Heart left ventricle (tissue), 16 donors: ENCODE results near the gene DAP. TPM values are rescaled to one million over a fixed set of nuclear protein-coding genes. Genes with fewer than 3 reads are reported as not detected.

Experiments used
- ATAC-seq, 4 donors: fragments of 200-7000 bp; cut with Tn5 transposase; one replicate each; pipeline ENCODE4 v1.9.1; 2020 to 2022; ENCODE audit warnings: moderate library complexity in 4 of 4, mild to moderate bottlenecking in 3 of 4, moderate number of reproducible peaks in 1 of 4
- DNase-seq, 5 donors: peaks; one replicate each; pipeline ENCODE4 v3.0.0-alpha.2; 2020
- H3K27ac ChIP-seq, 12 donors: fragments of 200-600 bp; sonication (generic) in 4 of 12; one replicate each; pipeline versions ENCODE4 v1.5.0 to v1.8.0; 2016 to 2022; ENCODE audit warnings: mild to moderate bottlenecking in 2 of 12
- H3K27me3 ChIP-seq, 9 donors: fragments of 200-600 bp; sonication (generic) in 2 of 9; one replicate each; pipeline versions ENCODE4 v1.5.1 to v1.8.0; 2016 to 2022; ENCODE audit warnings: mild to moderate bottlenecking in 3 of 9
- H3K36me3 ChIP-seq, 9 donors: fragments of 200-600 bp; sonication (generic) in 2 of 9; one replicate each; pipeline versions ENCODE4 v1.5.0 to v1.8.0; 2018 to 2022; ENCODE audit warnings: mild to moderate bottlenecking in 2 of 9
- H3K4me1 ChIP-seq, 12 donors: fragments of 200-600 bp; sonication (generic) in 4 of 12; one replicate each; pipeline versions ENCODE4 v1.5.0 to v1.8.0; 2016 to 2022; ENCODE audit warnings: mild to moderate bottlenecking in 3 of 12
- H3K4me3 ChIP-seq, 12 donors: fragments of 200-600 bp; sonication (generic) in 4 of 12; one replicate each; pipeline versions ENCODE4 v1.5.0 to v1.8.0; 2017 to 2022; ENCODE audit warnings: mild to moderate bottlenecking in 9 of 12, moderate library complexity in 4 of 12
- H3K9me3 ChIP-seq, 12 donors: fragments of 200-600 bp; sonication (generic) in 4 of 12; one replicate each; pipeline versions ENCODE4 v1.5.0 to v1.8.0; 2016 to 2022; ENCODE audit warnings: mild to moderate bottlenecking in 1 of 12
- CTCF ChIP-seq, 12 donors: fragments of 200-600 bp; sonication (generic) in 4 of 12; IDR thresholded peaks; one replicate each; pipeline versions ENCODE4 v1.5.0 to v1.8.0; 2018 to 2022; ENCODE audit warnings: antibody characterized with exemption in 12 of 12, mild to moderate bottlenecking in 5 of 12
- POLR2A ChIP-seq, 2 donors: fragments of 450-650 bp; IDR thresholded peaks; one replicate each; pipeline ENCODE4 v1.6.1; 2017; ENCODE audit warnings: antibody characterized with exemption in 2 of 2, mild to moderate bottlenecking in 2 of 2, moderate library complexity in 2 of 2
- WGBS, 4 donors: extraction: QIAGEN DNeasy Blood & Tissue Kit in 2 of 4; methylation state at CpG; one replicate each; pipeline versions ENCODE4 v1.1.5 to v1.1.7; 2013 to 2018; 5-methylcytosine and 5-hydroxymethylcytosine counted together
- intact Hi-C, 10 donors: fragments of 100-400 bp; cut with DNase I; formaldehyde crosslinking; loops; one replicate each; pipeline versions ENCODE4 v1.11.1 to v1.14.2; 2022
- polyA plus RNA-seq, 2 donors: library from polyadenylated mRNA; stranded (reverse); fragments of 200-250 nt; gene quantifications; one replicate each; pipeline ENCODE4 v1.2.3, GENCODE V29; 2013
- total RNA-seq, 9 donors: library from RNA; depleted of rRNA in 2 of 9; stranded (reverse); fragments of >200 nt in 2 of 9; fragmentation: NEBNext Ultra II Directional in 3 of 9; extraction: Animal tissue kit (Norgen Biotek cat#: 25700) in 3 of 9; gene quantifications; one replicate each; pipeline versions ENCODE4 v1.1.0 to v1.2.4, GENCODE V29; 2016 to 2023
- donor health status: ischemic (EF 13 %, LVEDD 7.1; RV severe dilation, severe dysfunction).
- donor health status: healthy with polysubstance abuse.
- donor health status: DM: no; HTN: yes; CAD: no.
- donor health status: DM: no; HTN: no; CAD: no.
- donor health status: ischemic (EF 25% LVEDD 6.9; RV normal size, moderate dysfunction).
- donor health status: ischemic (EF 25% LVEDD 5.7; RV mildly dilated, moderate dysfunction).
- donor health status: healthy.
- donor health status: DM: yes; HTN: yes; CAD: no.
- donor health status: ischemic (EF 35%, LVEDD 5.7; RV mildly dilated, moderate dysfunction).
- donor health status: nonischemic (EF 11% LVEDD 7.7; RV severe dilation, severe dysfunction).
- donor health status: DM: yes; HTN: yes; CAD: no.
- donor health status: PGD.
- donor health status: ischemic (EF 29% LVEDD 5.4; RV normal size, mild dysfunction).
- donor health status: nonischemic (EF 23%, LVEDD 6.1; RV moderate dilation, normal function).

The DAP gene
- total and polyA plus RNA-seq, 11 donors, result 13.8 to 61.6 (median 28.5) TPM

- Histone ChIP-seq H3K27me3 (no peaks in the 10 kb centered on the region), H3K9me3 (no peaks in the 10 kb centered on the region), H3K27ac (no peak overlapping the region), H3K4me3 (no peak overlapping the region), H3K36me3 (peaks cover 0 to 10% (median 0%) of the 10 kb centered on the region in 9 donors), H3K4me1 (peaks cover 0 to 4% (median 0%) of the 10 kb centered on the region in 12 donors)
- TF ChIP-seq POLR2A (IDR thresholded peaks at IDR 0.05), result no peak
- no peak for TF ChIP-seq CTCF (IDR thresholded peaks at IDR 0.05)
- 76 to 81% (median 80%) methylated on average over 9 of the region's 9 CpGs for WGBS, 4 donors
- no peak for DNase-seq
- ATAC-seq, result no peak
- intact Hi-C loops, result no loop called here
These were observed 45.3 kb downstream of the DAP start for GRCh38 chr5:10715605-10716290.

GRCh38 chr5:10712574-10713366 lies 48.3 kb downstream of the DAP start:
- WGBS, 4 donors, result 95 to 97% (median 97%) methylated on average over 6 to 8 of the region's 8 CpGs
- no peak for ATAC-seq
- Histone ChIP-seq H3K27me3 (no peaks in the 10 kb centered on the region), H3K36me3 (peaks cover 0 to 15% (median 0%) of the 10 kb centered on the region in 9 donors), H3K27ac (no peak overlapping the region), H3K4me3 (no peak overlapping the region), H3K4me1 (peaks cover 0 to 19% (median 0%) of the 10 kb centered on the region in 12 donors), H3K9me3 (no peaks in the 10 kb centered on the region)
- intact Hi-C loops, result no loop called here
- TF ChIP-seq POLR2A (IDR thresholded peaks at IDR 0.05) (no peak), CTCF (IDR thresholded peaks at IDR 0.05) (no peak)
- no peak for DNase-seq

GRCh38 chr5:10711562-10711961 lies 49.5 kb downstream of the DAP start:
- H3K36me3 ChIP-seq, result peaks cover 0 to 15% (median 0%) of the 10 kb centered on the region in 9 donors
- intact Hi-C loops, result no loop called here
- H3K27ac ChIP-seq, result no peak overlapping the region
- no peaks in the 10 kb centered on the region for H3K27me3 ChIP-seq
- no peak for ATAC-seq
- TF ChIP-seq POLR2A (IDR thresholded peaks at IDR 0.05) (no peak), CTCF (IDR thresholded peaks at IDR 0.05) (no peak)
- peaks cover 0 to 19% (median 0%) of the 10 kb centered on the region in 12 donors for H3K4me1 ChIP-seq
- no peaks in the 10 kb centered on the region for H3K9me3 ChIP-seq
- H3K4me3 ChIP-seq, result no peak overlapping the region
- no peak for DNase-seq
- 81 to 91% (median 84%) methylated on average over 6 of the region's 6 CpGs for WGBS, 4 donors

GRCh38 chr5:10710513-10711128 lies 50.4 kb downstream of the DAP start:
- no peak for DNase-seq
- H3K9me3 ChIP-seq, result no peaks in the 10 kb centered on the region
- peak overlapping the region in 3 of 12 donors; percentile 22 to 68 (median 32) for H3K27ac ChIP-seq
- no peak for ATAC-seq
- 81 to 89% (median 88%) methylated on average over 9 to 10 of the region's 10 CpGs for WGBS, 4 donors
- TF ChIP-seq POLR2A (IDR thresholded peaks at IDR 0.05), result no peak
- TF ChIP-seq CTCF (IDR thresholded peaks at IDR 0.05), result no peak
- no peaks in the 10 kb centered on the region for H3K27me3 ChIP-seq
- no peak overlapping the region for H3K4me3 ChIP-seq
- H3K36me3 ChIP-seq, result peaks cover 0 to 10% (median 0%) of the 10 kb centered on the region in 9 donors
- intact Hi-C loops, result no loop called here
- peaks cover 0 to 19% (median 0%) of the 10 kb centered on the region in 12 donors for H3K4me1 ChIP-seq
